ENCODE results near the gene PPP4R2.
"Not testable (repeated sequence)": the region's sequence is repeated elsewhere in the genome, so short reads cannot be mapped to it uniquely, and the experiment has no call there.

Gene PPP4R2

GRCh38 chr3:73026760-73027113 lies 30.1 kb downstream of the PPP4R2 start:
- DNase-seq, result no peak

- peak in 1 of 2 experiments; percentile 33 for DNase-seq
These were observed 32.2 kb downstream of the PPP4R2 start for GRCh38 chr3:73028803-73029202.

GRCh38 chr3:73029321-73029796 lies 32.7 kb downstream of the PPP4R2 start:
- DNase-seq, result no peak

- DNase-seq, result no peak
These were observed 33.5 kb downstream of the PPP4R2 start for GRCh38 chr3:73030073-73030597.

- DNase-seq, result no peak
These were observed 35.0 kb downstream of the PPP4R2 start for GRCh38 chr3:73031573-73032103.

- no peak for DNase-seq
These were observed 40.3 kb downstream of the PPP4R2 start for GRCh38 chr3:73036694-73037591.

- no peak for DNase-seq
These were observed 44.9 kb downstream of the PPP4R2 start for GRCh38 chr3:73041537-73041936.

GRCh38 chr3:73043414-73043813 lies 46.8 kb downstream of the PPP4R2 start:
- no peak for DNase-seq

GRCh38 chr3:73045391-73045790 lies 48.8 kb downstream of the PPP4R2 start:
- DNase-seq, result no peak

- DNase-seq, result no peak
These were observed 49.6 kb downstream of the PPP4R2 start for GRCh38 chr3:73046195-73046594.

- no peak for DNase-seq
These were observed 52.7 kb downstream of the PPP4R2 start for GRCh38 chr3:73049319-73049718.

- no peak for DNase-seq
These were observed 56.2 kb downstream of the PPP4R2 start for GRCh38 chr3:73052857-73053256.

- no peak for DNase-seq
These were observed 59.0 kb downstream of the PPP4R2 start for GRCh38 chr3:73055583-73055982.

GRCh38 chr3:73056014-73056844 lies 59.6 kb downstream of the PPP4R2 start:
- no peak for DNase-seq

- DNase-seq, result no peak
These were observed 60.2 kb downstream of the PPP4R2 start for GRCh38 chr3:73056845-73057150.

GRCh38 chr3:73060302-73060723 lies 63.7 kb downstream of the PPP4R2 start:
- DNase-seq, result no peak

GRCh38 chr3:73061416-73061815 lies 64.8 kb downstream of the PPP4R2 start, which contains the start of gene EBLN2:
Gene EBLN2 (plus strand): TSS chr3:73061659. CDS start chr3:73062082, 423 bp downstream.
- no peak for DNase-seq

GRCh38 chr3:73066243-73066642 lies 69.6 kb downstream of the PPP4R2 start:
- DNase-seq, result not testable (repeated sequence)

GRCh38 chr3:73068419-73068818 lies 71.8 kb downstream of the PPP4R2 start:
- no peak for DNase-seq

GRCh38 chr3:73069187-73069586 lies 72.6 kb downstream of the PPP4R2 start:
- DNase-seq, result no peak

- no peak for DNase-seq
These were observed 73.3 kb downstream of the PPP4R2 start for GRCh38 chr3:73069775-73070444.

GRCh38 chr3:73070675-73071575 lies 74.3 kb downstream of the PPP4R2 start:
- DNase-seq, result no peak
